ENCODE measurements around the gene NOTCH2. TPM values are rescaled to one million over a fixed set of nuclear protein-coding genes. Genes with fewer than 3 reads are reported as not detected.
"Not testable (repeated sequence)": the region's sequence is repeated elsewhere in the genome, so short reads cannot be mapped to it uniquely, and the experiment has no call there.

The NOTCH2 gene
- total and polyA plus RNA-seq, 3 donors from 2014 or later, result 77.8 to 256 (median 173) TPM

GRCh38 chr1:120101593-120101992, 32.1 kb upstream of the NOTCH2 start:
- H3K9me3 ChIP-seq; intact Hi-C loops (cut with DNase I; ENCODE audit: low total_unique reads); H3K4me1 ChIP-seq; DNase-seq; H3K36me3 ChIP-seq (ENCODE audit: low read depth, missing control alignments); H3K27me3 ChIP-seq; H3K4me3 ChIP-seq; H3K27ac ChIP-seq: not testable (repeated sequence)
- 73 to 100% methylated on average over 1 of the region's 1 CpG for WGBS, 2 donors

DNA sequence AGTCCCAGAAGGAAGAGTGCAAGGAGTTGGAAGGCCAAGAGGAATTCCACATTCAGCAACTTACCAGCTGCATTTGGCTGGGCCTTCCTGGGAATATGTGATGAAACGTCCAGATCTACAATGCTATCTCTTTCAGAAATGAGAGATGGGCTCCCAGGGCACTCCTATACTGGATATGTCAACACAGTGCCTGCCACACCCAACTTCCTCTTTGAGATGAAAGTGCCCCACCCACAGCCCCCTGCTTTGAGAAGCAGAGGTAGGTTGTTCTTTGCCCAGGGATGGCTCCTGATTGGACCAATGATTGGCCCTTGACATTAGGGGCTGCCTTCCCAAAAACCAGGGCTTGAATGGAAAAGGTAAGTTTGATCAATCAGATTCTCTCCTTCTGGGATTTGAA, 31.1 kb upstream of the NOTCH2 start:
- no CpG with 5 or more reads among the region's 1 CpG for WGBS, 2 donors
- H3K4me3 ChIP-seq; H3K36me3 ChIP-seq (ENCODE audit: low read depth, missing control alignments); H3K27ac ChIP-seq; H3K9me3 ChIP-seq; intact Hi-C loops (cut with DNase I; ENCODE audit: low total_unique reads); DNase-seq; H3K27me3 ChIP-seq; H3K4me1 ChIP-seq: not testable (repeated sequence)

DNA sequence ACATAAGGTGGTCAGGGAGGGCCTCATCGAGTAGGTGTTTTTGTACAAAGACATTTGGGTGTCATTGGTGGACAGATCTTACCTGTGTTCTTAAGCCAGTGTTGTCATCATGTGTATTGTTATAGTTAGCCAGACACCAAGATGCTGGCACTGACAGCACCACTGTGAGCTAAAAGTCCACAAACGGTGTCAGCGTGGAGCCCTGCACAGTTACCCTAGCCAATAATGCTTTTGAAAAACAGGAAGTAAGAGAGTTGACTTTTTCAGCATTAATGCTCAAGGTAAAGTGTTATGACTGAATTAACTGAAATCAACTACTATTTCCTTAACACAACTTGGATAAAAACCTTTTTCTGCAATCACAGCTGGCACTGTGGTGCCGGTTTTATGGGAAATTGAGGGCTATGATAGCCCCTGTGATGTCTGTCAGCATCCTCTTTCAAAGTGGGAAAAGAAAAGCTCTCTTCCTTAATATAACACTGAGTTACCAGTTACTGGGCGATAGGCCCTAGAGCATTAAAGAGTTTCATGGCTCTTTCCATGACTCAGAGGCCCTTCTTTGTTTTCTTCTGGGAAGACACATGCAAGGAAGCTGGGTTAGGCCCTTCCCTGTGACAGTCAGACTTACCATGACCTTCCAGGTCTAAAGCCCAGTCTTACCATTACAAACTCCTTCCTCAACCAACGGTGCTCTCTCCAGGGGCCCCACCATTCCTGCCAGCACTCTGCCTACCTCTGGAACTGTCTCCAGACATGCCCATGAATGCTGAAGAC, 29.7 kb upstream of the NOTCH2 start:
- H3K27ac ChIP-seq; H3K4me1 ChIP-seq; H3K9me3 ChIP-seq; intact Hi-C loops (cut with DNase I; ENCODE audit: low total_unique reads); H3K36me3 ChIP-seq (ENCODE audit: low read depth, missing control alignments); H3K27me3 ChIP-seq; DNase-seq; H3K4me3 ChIP-seq: not testable (repeated sequence)
- WGBS, 2 donors, result 88 to 100% methylated on average over 1 of the region's 6 CpGs

- H3K27ac ChIP-seq; H3K9me3 ChIP-seq; H3K4me1 ChIP-seq; H3K27me3 ChIP-seq; H3K36me3 ChIP-seq (ENCODE audit: low read depth, missing control alignments); DNase-seq; intact Hi-C loops (cut with DNase I; ENCODE audit: low total_unique reads); H3K4me3 ChIP-seq: not testable (repeated sequence)
- 80 to 100% methylated on average over 1 of the region's 1 CpG for WGBS, 2 donors
These were observed 27.6 kb upstream of the NOTCH2 start for GRCh38 chr1:120096981-120097545.

DNA sequence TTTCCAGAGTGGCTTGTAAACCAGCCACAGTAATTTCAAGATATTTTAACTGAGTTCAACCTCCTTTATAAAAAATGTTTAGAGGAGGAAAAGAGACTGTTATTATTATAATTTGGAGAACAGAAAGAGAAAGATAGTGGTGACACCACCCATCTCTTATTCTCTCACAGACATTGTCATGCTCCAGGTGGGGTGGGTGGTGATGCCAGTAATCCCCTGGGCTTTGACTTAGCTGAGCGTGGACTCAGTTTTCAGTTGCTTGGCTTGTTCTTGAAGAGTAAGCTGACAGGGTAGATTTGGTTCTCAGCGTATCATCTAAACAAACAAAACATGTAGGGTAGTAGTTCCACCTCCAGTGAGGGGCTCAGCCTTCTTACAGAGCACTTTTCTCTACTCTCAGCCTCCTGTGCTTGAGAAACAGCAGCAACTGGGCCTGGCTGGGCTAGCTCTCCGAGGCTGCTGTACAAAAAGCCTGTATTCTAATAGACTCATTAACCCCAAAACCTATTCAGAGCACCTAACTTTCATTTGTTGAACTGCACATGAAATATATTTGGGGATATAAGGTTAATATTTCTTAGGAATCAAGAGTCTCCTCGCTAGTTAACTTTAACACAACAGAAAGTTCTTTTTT, 24.2 kb upstream of the NOTCH2 start:
- H3K4me1 ChIP-seq; H3K9me3 ChIP-seq; intact Hi-C loops (cut with DNase I; ENCODE audit: low total_unique reads); H3K27me3 ChIP-seq; DNase-seq; H3K4me3 ChIP-seq; H3K27ac ChIP-seq; H3K36me3 ChIP-seq (ENCODE audit: low read depth, missing control alignments): not testable (repeated sequence)
- 72 to 75% methylated on average over 1 of the region's 4 CpGs for WGBS, 2 donors

DNA sequence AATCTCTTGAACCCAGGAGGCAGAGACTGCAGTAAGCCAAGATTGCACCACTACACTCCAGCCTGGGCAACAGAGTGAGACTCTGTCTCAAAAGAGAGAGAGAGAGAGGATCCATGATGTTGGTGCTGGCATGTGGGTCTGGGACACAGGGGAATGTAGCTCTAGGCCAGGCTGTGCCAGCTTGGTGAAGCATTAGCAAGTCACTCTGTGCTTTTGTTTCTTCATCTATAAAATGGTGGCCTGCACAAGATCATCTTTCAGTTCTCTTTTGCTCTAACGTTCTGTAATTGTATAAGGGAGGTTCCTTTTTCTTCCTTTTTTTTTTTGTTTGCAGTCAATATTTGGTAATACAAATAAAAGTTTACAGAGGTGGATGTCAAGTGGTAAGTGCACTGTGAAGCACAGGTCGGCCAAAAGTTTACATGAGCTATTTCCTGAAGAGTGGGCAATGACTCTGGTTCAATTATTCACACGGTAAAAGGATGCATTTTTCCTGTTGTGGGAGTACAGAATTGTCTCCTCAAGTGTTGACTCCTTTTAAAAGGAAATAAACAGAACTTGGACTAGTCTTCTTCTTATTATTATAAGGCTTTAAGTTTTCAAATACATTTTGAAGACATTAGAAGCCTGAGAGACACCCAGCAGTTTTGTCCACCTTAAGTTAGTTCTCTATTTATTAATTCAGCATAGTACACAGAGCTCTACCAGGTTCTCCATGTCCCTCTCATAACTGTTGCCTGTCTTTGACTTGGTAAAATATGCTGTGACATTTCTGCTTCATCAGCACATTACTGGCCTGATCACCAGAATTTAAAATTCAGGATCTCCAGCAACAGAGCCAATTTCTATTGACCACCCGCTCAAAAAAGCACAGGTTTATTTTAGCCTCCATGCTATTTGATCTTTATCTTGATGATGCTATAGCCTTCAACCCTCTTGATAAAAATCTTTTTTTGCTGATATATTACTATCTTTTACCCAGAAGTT, 23.1 kb upstream of the NOTCH2 start:
- intact Hi-C loops (cut with DNase I; ENCODE audit: low total_unique reads); H3K4me1 ChIP-seq; H3K4me3 ChIP-seq; H3K36me3 ChIP-seq (ENCODE audit: low read depth, missing control alignments); DNase-seq; H3K27me3 ChIP-seq; H3K9me3 ChIP-seq; H3K27ac ChIP-seq: not testable (repeated sequence)
- 54 to 59% methylated on average over 4 of the region's 4 CpGs for WGBS, 2 donors

DNA sequence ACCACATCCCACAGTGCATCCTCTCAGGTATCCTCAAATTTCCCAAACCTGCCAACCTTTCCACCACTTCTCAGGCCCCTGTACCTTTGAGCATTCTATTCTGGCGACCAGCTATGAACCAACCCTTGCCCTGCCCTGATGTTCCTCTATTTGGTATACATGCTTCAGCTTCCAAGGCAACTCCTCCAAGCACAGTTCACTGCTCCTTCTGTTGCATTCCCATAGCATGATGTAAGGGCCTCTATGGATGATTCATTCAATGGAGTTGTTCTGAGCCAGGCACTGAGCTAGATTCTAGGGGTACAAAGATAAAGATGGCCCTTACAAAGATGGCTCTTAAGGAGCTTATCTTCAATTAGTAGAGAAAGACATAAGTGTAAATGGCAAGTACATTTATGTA, 21.4 kb upstream of the NOTCH2 start:
- WGBS, 2 donors, result no CpG with 5 or more reads among the region's 1 CpG
- H3K4me3 ChIP-seq; H3K9me3 ChIP-seq; intact Hi-C loops (cut with DNase I; ENCODE audit: low total_unique reads); H3K4me1 ChIP-seq; DNase-seq; H3K27me3 ChIP-seq; H3K36me3 ChIP-seq (ENCODE audit: low read depth, missing control alignments); H3K27ac ChIP-seq: not testable (repeated sequence)

DNA sequence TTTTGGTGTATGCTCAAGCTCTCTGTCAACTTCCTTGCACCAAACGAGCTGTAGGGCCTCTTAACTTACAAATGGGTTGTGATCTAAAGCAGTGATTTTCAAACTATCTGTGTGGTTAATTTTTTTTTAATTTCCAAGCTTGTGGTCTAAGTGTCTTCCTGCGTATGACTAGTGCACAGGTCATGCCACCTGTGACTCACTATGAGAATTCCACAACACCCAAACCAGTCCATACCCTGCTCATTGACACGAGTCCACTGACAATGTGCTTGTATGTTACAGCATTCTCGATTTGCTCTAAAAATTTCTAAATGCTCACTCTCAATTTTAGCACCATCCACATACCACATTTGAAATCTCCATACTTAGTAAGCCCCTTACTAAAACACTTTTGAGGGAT, 18.5 kb upstream of the NOTCH2 start:
- whole genome bisulfite sequencing, 2 donors, result 87 to 91% methylated on average over 3 of the region's 4 CpGs
- H3K36me3 ChIP-seq (ENCODE audit: low read depth, missing control alignments); H3K4me1 ChIP-seq; intact Hi-C loops (cut with DNase I; ENCODE audit: low total_unique reads); H3K27ac ChIP-seq; DNase-seq; H3K9me3 ChIP-seq; H3K27me3 ChIP-seq; H3K4me3 ChIP-seq: not testable (repeated sequence)

DNA sequence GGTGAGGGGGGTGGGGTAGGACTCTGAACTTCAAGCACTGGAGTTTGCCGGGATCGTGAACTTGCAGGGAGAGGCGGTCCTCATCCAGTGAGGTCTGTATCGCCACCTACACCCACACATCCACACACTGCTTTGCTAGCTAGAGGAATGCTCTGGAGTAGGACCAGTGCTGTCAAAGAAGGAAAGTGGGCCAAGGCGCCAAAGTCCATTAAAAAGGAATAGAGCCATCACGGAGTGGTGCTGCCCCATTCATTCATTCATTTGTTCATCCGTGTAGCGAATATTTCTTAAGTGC, 405 bp upstream of the NOTCH2 start:
- DNase-seq; H3K27me3 ChIP-seq; H3K4me1 ChIP-seq; intact Hi-C loops (cut with DNase I; ENCODE audit: low total_unique reads); H3K4me3 ChIP-seq; H3K27ac ChIP-seq; H3K9me3 ChIP-seq; H3K36me3 ChIP-seq (ENCODE audit: low read depth, missing control alignments): not testable (repeated sequence)
- WGBS, 2 donors, result no CpG with 5 or more reads among the region's 8 CpGs

- H3K9me3 ChIP-seq; H3K27me3 ChIP-seq; H3K4me1 ChIP-seq; H3K36me3 ChIP-seq (ENCODE audit: low read depth, missing control alignments); intact Hi-C loops (cut with DNase I; ENCODE audit: low total_unique reads): not testable (repeated sequence)
- peak overlapping the region; percentile 76 to 89 for H3K27ac ChIP-seq
- peak overlapping the region; percentile 65 to 84 for H3K4me3 ChIP-seq
- DNase-seq, result peak; percentile 20
- no CpG with 5 or more reads among the region's 28 CpGs for WGBS, 2 donors
These were observed 787 bp downstream of the NOTCH2 start for GRCh38 chr1:120068683-120069066.

DNA sequence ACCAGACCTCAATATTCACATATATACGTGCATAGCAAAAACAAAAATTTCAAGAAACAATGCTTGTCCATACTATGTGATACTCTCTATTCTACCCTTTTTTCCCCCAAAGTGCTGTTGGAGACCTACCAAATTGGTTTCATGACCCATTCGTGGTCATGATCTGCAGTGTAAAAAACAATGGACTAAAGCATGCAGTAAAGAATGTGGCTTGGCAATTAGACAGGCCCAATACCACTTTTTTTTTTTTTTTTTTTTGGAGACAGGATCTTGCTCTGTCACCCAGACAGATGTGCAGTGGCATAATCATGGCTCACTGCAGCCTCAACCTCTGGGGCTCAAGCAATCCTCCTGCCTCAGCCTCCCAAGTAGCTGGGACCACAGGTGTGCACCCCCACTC, 21.3 kb downstream of the NOTCH2 start:
- intact Hi-C loops (cut with DNase I; ENCODE audit: low total_unique reads); H3K27me3 ChIP-seq; H3K4me1 ChIP-seq; H3K4me3 ChIP-seq; H3K9me3 ChIP-seq; H3K27ac ChIP-seq; DNase-seq; H3K36me3 ChIP-seq (ENCODE audit: low read depth, missing control alignments): not testable (repeated sequence)
- 23 to 30% methylated on average over 1 of the region's 2 CpGs for WGBS, 2 donors
